Skin of body (tissue), 2 donors: ENCODE measurements around the gene ASPN. TPM values are rescaled to one million over a fixed set of nuclear protein-coding genes. Genes with fewer than 3 reads are reported as not detected.

Experiments used
- DNase-seq: peaks from one replicate; lab custom pipeline; 2025; lab: John Stamatoyannopoulos, UW
- total RNA-seq: library from RNA; depleted of rRNA; stranded (reverse); fragments of >200 nt; gene quantifications from one replicate; pipeline ENCODE4 v1.2.3, GENCODE V29; 2014

The ASPN gene
- total RNA-seq, 1 donor from 2014 or later: 197 TPM

GRCh38 chr9:92476962-92477361 lies 5.3 kb downstream of the ASPN start:
- DNase-seq: no peak

GRCh38 chr9:92474587-92474986 lies 7.7 kb downstream of the ASPN start:
- DNase-seq: no peak

GRCh38 chr9:92468206-92468605 lies 14.1 kb downstream of the ASPN start:
- DNase-seq: no peak

GRCh38 chr9:92467511-92467910 lies 14.8 kb downstream of the ASPN start:
- DNase-seq: no peak

- DNase-seq: no peak
Measured at GRCh38 chr9:92467041-92467440, 15.3 kb downstream of the ASPN start.

- DNase-seq: no peak
Measured at GRCh38 chr9:92463984-92464383, 18.3 kb downstream of the ASPN start.

- DNase-seq: no peak
Measured at GRCh38 chr9:92463387-92463786, 18.9 kb downstream of the ASPN start.

GRCh38 chr9:92457576-92457975 lies 24.7 kb downstream of the ASPN start:
- no peak for DNase-seq

GRCh38 chr9:92455217-92455616 lies 27.1 kb downstream of the ASPN start:
- no peak for DNase-seq

- DNase-seq: no peak
Measured at GRCh38 chr9:92446536-92446935, 35.8 kb downstream of the ASPN start.

- no peak for DNase-seq
Measured at GRCh38 chr9:92444841-92445240, 37.5 kb downstream of the ASPN start.

GRCh38 chr9:92440751-92441046 lies 41.6 kb downstream of the ASPN start:
- no peak for DNase-seq

GRCh38 chr9:92439921-92440750 lies 42.2 kb downstream of the ASPN start:
- no peak for DNase-seq

GRCh38 chr9:92438900-92439526 lies 43.3 kb downstream of the ASPN start:
- no peak for DNase-seq

- no peak for DNase-seq
Measured at GRCh38 chr9:92435263-92435662, 47.0 kb downstream of the ASPN start.

- DNase-seq: peak; percentile 34
Measured at GRCh38 chr9:92432972-92433548, 49.2 kb downstream of the ASPN start.

- DNase-seq: peak; percentile 90
Measured at GRCh38 chr9:92432350-92432749, 50.0 kb downstream of the ASPN start.

GRCh38 chr9:92429836-92430235 lies 52.5 kb downstream of the ASPN start:
- DNase-seq: no peak

- peak; percentile 23 for DNase-seq
Measured at GRCh38 chr9:92426501-92427145, 55.7 kb downstream of the ASPN start.

- DNase-seq: peak; percentile 91
Measured at GRCh38 chr9:92425474-92425873, 56.8 kb downstream of the ASPN start.

GRCh38 chr9:92424340-92424739 lies 58.0 kb downstream of the ASPN start, which contains the start of gene OMD:
OMD (minus strand) TSS chr9:92424471; CDS start chr9:92417558, 6,913 bp downstream.
- DNase-seq: peak; percentile 38

- no peak for DNase-seq
Measured at GRCh38 chr9:92423612-92424011, 58.7 kb downstream of the ASPN start.
